Measurements from ENCODE around the gene PUM1. TPM values are rescaled to one million over a fixed set of nuclear protein-coding genes. Genes with fewer than 3 reads are reported as not detected.

PUM1 gene
- total and polyA plus RNA-seq, 5 experiments from 2014 or later: 94.0 to 189 (median 126) TPM

- no peak overlapping the region for H3K27ac Mint-ChIP-seq
- H3K4me1 Mint-ChIP-seq: peaks cover 0 to 4% (median 0%) of the 10 kb centered on the region in 4 donors
- POLR2A ChIA-PET: no interaction called here
- no peaks in the 10 kb centered on the region for H3K36me3 Mint-ChIP-seq
- ATAC-seq (no peak), DNase-seq (no peak)
- H3K9me3 Mint-ChIP-seq: no peaks in the 10 kb centered on the region
- peaks cover 0 to 12% (median 6%) of the 10 kb centered on the region in 5 donors for H3K27me3 Mint-ChIP-seq
- no peak overlapping the region for H3K4me3 Mint-ChIP-seq
Measured at GRCh38 chr1:30923597-30923996, 141.9 kb downstream of the PUM1 start.

GRCh38 chr1:30920827-30921226, 144.7 kb downstream of the PUM1 start:
- POLR2A ChIA-PET: no interaction called here

GRCh38 chr1:30919025-30919881, 146.3 kb downstream of the PUM1 start:
- H3K36me3 Mint-ChIP-seq: no peaks in the 10 kb centered on the region
- H3K4me1 Mint-ChIP-seq: peaks cover 0 to 3% (median under 1%) of the 10 kb centered on the region in 4 donors
- H3K27ac Mint-ChIP-seq: no peak overlapping the region
- POLR2A ChIA-PET: interaction anchor here (1.0 kb wide), 1 partner anchor 9 kb away, joined by 5 read pairs; no protein-coding TSS in a partner anchor
- ATAC-seq (no peak), DNase-seq (no peak)
- H3K27me3 Mint-ChIP-seq: peaks cover 0 to 12% (median 5%) of the 10 kb centered on the region in 5 donors
- no peak overlapping the region for H3K4me3 Mint-ChIP-seq
- no peaks in the 10 kb centered on the region for H3K9me3 Mint-ChIP-seq

More at GRCh38 chr1:30920827-30921226, 144.7 kb downstream of the PUM1 start:
- Mint-ChIP-seq H3K4me1 (peaks cover 0 to 3% (median under 1%) of the 10 kb centered on the region in 4 donors), H3K27ac (no peak overlapping the region), H3K4me3 (no peak overlapping the region), H3K9me3 (no peaks in the 10 kb centered on the region), H3K36me3 (no peaks in the 10 kb centered on the region), H3K27me3 (peaks cover 0 to 12% (median 6%) of the 10 kb centered on the region in 5 donors)
- DNase-seq: no peak
- no peak for ATAC-seq

- Mint-ChIP-seq H3K27ac (no peak overlapping the region), H3K4me3 (no peak overlapping the region), H3K27me3 (peaks cover 0 to 6% (median 2%) of the 10 kb centered on the region in 5 donors), H3K4me1 (peaks cover 0 to 7% (median 4%) of the 10 kb centered on the region in 4 donors), H3K9me3 (no peaks in the 10 kb centered on the region), H3K36me3 (no peaks in the 10 kb centered on the region)
- POLR2A ChIA-PET: interaction anchor here (0.7 kb wide), 1 partner anchor 940 kb away, joined by 4 read pairs; no protein-coding TSS in a partner anchor
- DNase-seq (no peak), ATAC-seq (no peak)
Measured at GRCh38 chr1:30916296-30916695, 149.2 kb downstream of the PUM1 start.

- POLR2A ChIA-PET: interaction anchor here (1.1 kb wide), 1 partner anchor 11 kb away, joined by 3 read pairs; no protein-coding TSS in a partner anchor
- H3K27me3 Mint-ChIP-seq: peaks cover 0 to 5% (median 2%) of the 10 kb centered on the region in 5 donors
Measured at GRCh38 chr1:30915491-30916230, 149.9 kb downstream of the PUM1 start.

GRCh38 chr1:30914931-30915330, 150.6 kb downstream of the PUM1 start:
- Mint-ChIP-seq H3K9me3 (no peaks in the 10 kb centered on the region), H3K27me3 (peaks cover 0 to 10% (median 0%) of the 10 kb centered on the region in 5 donors), H3K36me3 (no peaks in the 10 kb centered on the region), H3K4me3 (no peak overlapping the region), H3K27ac (peak overlapping the region in 1 of 10 donors; percentile 58), H3K4me1 (peaks cover 4 to 8% (median 5%) of the 10 kb centered on the region in 4 donors)
- DNase-seq: no peak
- POLR2A ChIA-PET: interaction anchor here (1.1 kb wide), 1 partner anchor 10 kb away, joined by 3 read pairs; no protein-coding TSS in a partner anchor
- no peak for ATAC-seq

More at GRCh38 chr1:30915491-30916230, 149.9 kb downstream of the PUM1 start:
- no peak for ATAC-seq
- Mint-ChIP-seq H3K36me3 (no peaks in the 10 kb centered on the region), H3K4me1 (peaks cover under 1 to 7% (median 4%) of the 10 kb centered on the region in 4 donors), H3K27ac (no peak overlapping the region), H3K4me3 (no peak overlapping the region), H3K9me3 (no peaks in the 10 kb centered on the region)
- no peak for DNase-seq

- no peak overlapping the region for H3K4me3 Mint-ChIP-seq
- peaks cover 0 to under 1% (median 0%) of the 10 kb centered on the region in 3 donors for H3K36me3 Mint-ChIP-seq
- DNase-seq (no peak), ATAC-seq (no peak)
- POLR2A ChIA-PET: interaction anchor here (1.1 kb wide), 1 partner anchor 10 kb away, joined by 3 read pairs; no protein-coding TSS in a partner anchor
- no peaks in the 10 kb centered on the region for H3K9me3 Mint-ChIP-seq
- H3K27ac Mint-ChIP-seq: peak overlapping the region in 1 of 10 donors; percentile 58
- peaks cover under 1 to 13% (median 2%) of the 10 kb centered on the region in 5 donors for H3K27me3 Mint-ChIP-seq
- H3K4me1 Mint-ChIP-seq: peaks cover 5 to 12% (median 7%) of the 10 kb centered on the region in 4 donors
Measured at GRCh38 chr1:30914587-30914922, 151.0 kb downstream of the PUM1 start.

GRCh38 chr1:30912913-30913652, 152.4 kb downstream of the PUM1 start:
- peaks cover 4 to 21% (median 8%) of the 10 kb centered on the region in 5 donors for H3K27me3 Mint-ChIP-seq
- no peak overlapping the region for H3K4me3 Mint-ChIP-seq
- peak overlapping the region in 1 of 10 donors; percentile 71 for H3K27ac Mint-ChIP-seq
- no peak for ATAC-seq
- peaks cover 0 to 2% (median 0%) of the 10 kb centered on the region in 3 donors for H3K36me3 Mint-ChIP-seq
- H3K9me3 Mint-ChIP-seq: no peaks in the 10 kb centered on the region
- H3K4me1 Mint-ChIP-seq: peaks cover 11 to 16% (median 13%) of the 10 kb centered on the region in 4 donors
- no peak for DNase-seq
- POLR2A ChIA-PET: no interaction called here

GRCh38 chr1:30912224-30912623, 153.3 kb downstream of the PUM1 start:
- no peak for DNase-seq
- H3K36me3 Mint-ChIP-seq: peaks cover 0 to 2% (median 0%) of the 10 kb centered on the region in 3 donors
- peaks cover 8 to 28% (median 14%) of the 10 kb centered on the region in 5 donors for H3K27me3 Mint-ChIP-seq
- POLR2A ChIA-PET: no interaction called here
- no peak overlapping the region for H3K27ac Mint-ChIP-seq
- no peak overlapping the region for H3K4me3 Mint-ChIP-seq
- H3K9me3 Mint-ChIP-seq: no peaks in the 10 kb centered on the region
- H3K4me1 Mint-ChIP-seq: peaks cover 15 to 24% (median 19%) of the 10 kb centered on the region in 4 donors
- no peak for ATAC-seq

GRCh38 chr1:30911059-30911954, 154.2 kb downstream of the PUM1 start:
- no peak for ATAC-seq
- Mint-ChIP-seq H3K36me3 (peaks cover 0 to 2% (median 0%) of the 10 kb centered on the region in 3 donors), H3K9me3 (no peaks in the 10 kb centered on the region), H3K4me3 (no peak overlapping the region), H3K4me1 (peaks cover 16 to 25% (median 20%) of the 10 kb centered on the region in 4 donors), H3K27ac (peak overlapping the region in 1 of 10 donors; percentile 87), H3K27me3 (peaks cover 8 to 34% (median 19%) of the 10 kb centered on the region in 5 donors)
- POLR2A ChIA-PET: interaction anchor here (0.8 kb wide), 1 partner anchor 169 kb away, joined by 3 read pairs; no protein-coding TSS in a partner anchor
- DNase-seq: peak in 2 of 10 donors; percentile 28
